MV-4-11 (cell line): Measurements from ENCODE around the gene LRRK1.

Source experiments
- DNase-seq: peaks from one replicate; lab custom pipeline; 2025; lab: John Stamatoyannopoulos, UW

LRRK1 gene

GRCh38 chr15:100890850-100891249, 28.3 kb upstream of the LRRK1 start:
- no peak for DNase-seq

GRCh38 chr15:100891307-100892012, 27.7 kb upstream of the LRRK1 start:
- DNase-seq, result no peak

- DNase-seq, result no peak
These were observed 27.2 kb upstream of the LRRK1 start for GRCh38 chr15:100892013-100892355.

- no peak for DNase-seq
These were observed 25.7 kb upstream of the LRRK1 start for GRCh38 chr15:100893261-100893963.

- DNase-seq, result no peak
These were observed 25.2 kb upstream of the LRRK1 start for GRCh38 chr15:100893964-100894295.

- DNase-seq, result no peak
These were observed 23.4 kb upstream of the LRRK1 start for GRCh38 chr15:100895721-100896120.

GRCh38 chr15:100897221-100898151, 21.7 kb upstream of the LRRK1 start:
- no peak for DNase-seq

- DNase-seq, result no peak
These were observed 21.0 kb upstream of the LRRK1 start for GRCh38 chr15:100898152-100898490.

GRCh38 chr15:100898661-100899462, 20.3 kb upstream of the LRRK1 start:
- DNase-seq, result no peak

- no peak for DNase-seq
These were observed 19.6 kb upstream of the LRRK1 start for GRCh38 chr15:100899601-100900000.

- DNase-seq, result no peak
These were observed 18.9 kb upstream of the LRRK1 start for GRCh38 chr15:100900136-100900794.

- DNase-seq, result no peak
These were observed 18.4 kb upstream of the LRRK1 start for GRCh38 chr15:100900795-100901169.

GRCh38 chr15:100901296-100901695, 17.9 kb upstream of the LRRK1 start:
- no peak for DNase-seq

- no peak for DNase-seq
These were observed 17.3 kb upstream of the LRRK1 start for GRCh38 chr15:100901702-100902435.

GRCh38 chr15:100902436-100903167, 16.6 kb upstream of the LRRK1 start:
- DNase-seq, result peak; percentile 59

GRCh38 chr15:100903168-100903554, 16.0 kb upstream of the LRRK1 start:
- DNase-seq, result no peak

- DNase-seq, result no peak
These were observed 13.3 kb upstream of the LRRK1 start for GRCh38 chr15:100905850-100906249.

- no peak for DNase-seq
These were observed 10.7 kb upstream of the LRRK1 start for GRCh38 chr15:100908466-100908865.

GRCh38 chr15:100909565-100909964, 9.6 kb upstream of the LRRK1 start:
- no peak for DNase-seq
